Smooth muscle cell (in vitro differentiated cells): Measurements from ENCODE around the gene GAK. TPM values are rescaled to one million over a fixed set of nuclear protein-coding genes. Genes with fewer than 3 reads are reported as not detected.
"Not testable (repeated sequence)": the region's sequence is repeated elsewhere in the genome, so short reads cannot be mapped to it uniquely, and the experiment has no call there.

Source experiments
- DNase-seq: peaks from one replicate; lab custom pipeline; 2025; ENCODE audit not compliant: unreplicated experiment; lab: John Stamatoyannopoulos, UW
- H2AFZ ChIP-seq: fragments of 200-600 bp; sonication (generic); 2 replicates; pipeline ENCODE4 v1.6.0; 2016; ENCODE audit warnings: antibody characterized with exemption, low read depth, mild to moderate bottlenecking
- H3F3A ChIP-seq: fragments of 200-600 bp; sonication (generic); 2 replicates; pipeline ENCODE4 v1.6.0; 2017; ENCODE audit warnings: antibody characterized with exemption, low read depth
- H3K27ac ChIP-seq: fragments of 200-600 bp; sonication (generic); 2 replicates; pipeline ENCODE4 v1.5.1; 2016; ENCODE audit warnings: low read depth, mild to moderate bottlenecking
- H3K27me3 ChIP-seq: fragments of 200-600 bp; sonication (generic); 2 replicates; pipeline ENCODE4 v1.6.1; 2016; ENCODE audit warnings: low read depth, mild to moderate bottlenecking
- H3K36me3 ChIP-seq: fragments of 200-600 bp; sonication (generic); 2 replicates; pipeline ENCODE4 v1.5.1; 2016; ENCODE audit warnings: low read depth
- H3K4me1 ChIP-seq: fragments of 200-600 bp; sonication (generic); 2 replicates; pipeline ENCODE4 v1.5.1; 2016; ENCODE audit warnings: low read depth
- H3K4me2 ChIP-seq: fragments of 200-600 bp; sonication (generic); 2 replicates; pipeline ENCODE4 v1.6.0; 2016; ENCODE audit warnings: mild to moderate bottlenecking
- H3K4me3 ChIP-seq: fragments of 200-600 bp; sonication (generic); 2 replicates; pipeline ENCODE4 v1.5.1; 2016; ENCODE audit warnings: mild to moderate bottlenecking
- H3K79me2 ChIP-seq: fragments of 200-600 bp; sonication (generic); 2 replicates; pipeline ENCODE4 v1.6.0; 2016; ENCODE audit warnings: low read depth, mild to moderate bottlenecking
- H3K9ac ChIP-seq: fragments of 200-600 bp; sonication (generic); 2 replicates; pipeline ENCODE4 v1.6.0; 2016; ENCODE audit warnings: low read depth
- H3K9me3 ChIP-seq: fragments of 200-600 bp; sonication (generic); replicated peaks from 2 replicates; pipeline ENCODE4 v1.5.1; 2016; ENCODE audit warnings: low read depth
- H4K20me1 ChIP-seq: fragments of 200-600 bp; sonication (generic); 2 replicates; pipeline ENCODE4 v1.6.0; 2016; ENCODE audit warnings: low read depth
- WGBS: methylation state at CpG from one replicate; pipeline ENCODE4 v1.1.7; 2016; ENCODE audit warnings: low lambda C conversion rate; 5-methylcytosine and 5-hydroxymethylcytosine counted together
- polyA plus RNA-seq: library from polyadenylated mRNA; unstranded; fragments of >200 nt; fragmentation: Nextera tagmentation; extraction: Ambion mirVana; gene quantifications from 2 replicates; pipeline ENCODE4 v1.2.1, GENCODE V29; 2016
- total RNA-seq: library from RNA; depleted of rRNA; stranded (reverse); fragments of >200 nt; gene quantifications from 2 replicates; pipeline ENCODE4 v1.2.3, GENCODE V29; 2014
- TF ChIP-seq, protein P1 (sequence below): fragments of 200-600 bp; sonication (generic); IDR thresholded peaks from 2 replicates; pipeline ENCODE4 v1.5.1; 2017; ENCODE audit warnings: borderline replicate concordance, mild to moderate bottlenecking, antibody characterized with exemption; ENCODE audit not compliant: insufficient read depth, poor library complexity, severe bottlenecking

Gene GAK
- total and polyA plus RNA-seq, 2 experiments from 2014 or later: 56.2 to 85.4 TPM

- Histone ChIP-seq H3K9me3 (no peaks in the 10 kb centered on the region), H3F3A (no peaks in the 10 kb centered on the region), H2AFZ (no peak overlapping the region), H3K79me2 (peaks cover 76% of the 10 kb centered on the region), H3K27me3 (no peaks in the 10 kb centered on the region), H3K27ac (peak overlapping the region; percentile 88), H3K4me1 (peaks cover 14% of the 10 kb centered on the region), H3K4me3 (peak overlapping the region; percentile 96), H3K9ac (peak overlapping the region; percentile 95), H3K4me2 (peak overlapping the region; percentile 91), H4K20me1 (peaks cover 52% of the 10 kb centered on the region), H3K36me3 (no peaks in the 10 kb centered on the region)
- no peak for DNase-seq
- TF ChIP-seq, protein P1, sequence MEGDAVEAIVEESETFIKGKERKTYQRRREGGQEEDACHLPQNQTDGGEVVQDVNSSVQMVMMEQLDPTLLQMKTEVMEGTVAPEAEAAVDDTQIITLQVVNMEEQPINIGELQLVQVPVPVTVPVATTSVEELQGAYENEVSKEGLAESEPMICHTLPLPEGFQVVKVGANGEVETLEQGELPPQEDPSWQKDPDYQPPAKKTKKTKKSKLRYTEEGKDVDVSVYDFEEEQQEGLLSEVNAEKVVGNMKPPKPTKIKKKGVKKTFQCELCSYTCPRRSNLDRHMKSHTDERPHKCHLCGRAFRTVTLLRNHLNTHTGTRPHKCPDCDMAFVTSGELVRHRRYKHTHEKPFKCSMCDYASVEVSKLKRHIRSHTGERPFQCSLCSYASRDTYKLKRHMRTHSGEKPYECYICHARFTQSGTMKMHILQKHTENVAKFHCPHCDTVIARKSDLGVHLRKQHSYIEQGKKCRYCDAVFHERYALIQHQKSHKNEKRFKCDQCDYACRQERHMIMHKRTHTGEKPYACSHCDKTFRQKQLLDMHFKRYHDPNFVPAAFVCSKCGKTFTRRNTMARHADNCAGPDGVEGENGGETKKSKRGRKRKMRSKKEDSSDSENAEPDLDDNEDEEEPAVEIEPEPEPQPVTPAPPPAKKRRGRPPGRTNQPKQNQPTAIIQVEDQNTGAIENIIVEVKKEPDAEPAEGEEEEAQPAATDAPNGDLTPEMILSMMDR: no peak
- 87% methylated on average over 3 of the region's 3 CpGs for WGBS
Observed at GRCh38 chr4:930028-930551, 2.0 kb downstream of the GAK start.

- Histone ChIP-seq H3K27me3 (no peaks in the 10 kb centered on the region), H3K4me2 (no peak overlapping the region), H3K4me1 (peaks cover 14% of the 10 kb centered on the region), H3K36me3 (no peaks in the 10 kb centered on the region), H2AFZ (no peak overlapping the region), H4K20me1 (peaks cover 60% of the 10 kb centered on the region), H3K9me3 (no peaks in the 10 kb centered on the region), H3F3A (no peaks in the 10 kb centered on the region), H3K79me2 (peaks cover 82% of the 10 kb centered on the region), H3K9ac (no peak overlapping the region), H3K4me3 (no peak overlapping the region), H3K27ac (no peak overlapping the region)
- no peak for DNase-seq
- WGBS: 97% methylated on average over 17 of the region's 17 CpGs
- TF ChIP-seq, protein P1: no peak
Observed at GRCh38 chr4:929096-929765, 2.9 kb downstream of the GAK start.

- H3F3A ChIP-seq, H3K9me3 ChIP-seq, H3K9ac ChIP-seq, H2AFZ ChIP-seq, H3K4me2 ChIP-seq, DNase-seq, H3K36me3 ChIP-seq, H3K27ac ChIP-seq, H3K4me3 ChIP-seq, H3K27me3 ChIP-seq, H3K4me1 ChIP-seq: not testable (repeated sequence)
- 100% methylated on average over 3 of the region's 21 CpGs for WGBS
- Histone ChIP-seq H4K20me1 (peaks cover 77% of the 10 kb centered on the region), H3K79me2 (peaks cover 85% of the 10 kb centered on the region)
Observed at GRCh38 chr4:927566-927965, 4.5 kb downstream of the GAK start.

DNA sequence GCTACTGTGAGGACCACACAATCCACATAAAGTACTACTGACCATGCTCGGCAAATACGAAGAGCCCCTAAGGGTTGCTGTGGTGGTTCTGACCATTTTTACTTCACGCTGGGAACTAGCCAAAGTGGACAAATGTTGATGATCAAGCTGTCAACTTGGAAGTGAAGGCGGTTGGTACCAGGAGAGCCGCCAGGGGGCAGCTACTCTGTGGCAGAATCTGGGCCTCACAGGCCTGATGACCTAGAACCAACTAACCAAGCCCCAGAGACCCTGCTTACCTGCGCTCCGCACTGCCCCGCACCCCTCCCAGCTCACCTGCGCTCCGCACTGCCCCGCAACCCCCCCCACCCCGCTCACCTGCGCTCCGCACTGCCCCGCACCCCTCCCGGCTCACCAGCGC, 5.6 kb downstream of the GAK start:
- peaks cover 90% of the 10 kb centered on the region for H3K79me2 ChIP-seq
- H4K20me1 ChIP-seq: peaks cover 87% of the 10 kb centered on the region
- no peak for DNase-seq
- H2AFZ ChIP-seq: no peak overlapping the region
- no peak overlapping the region for H3K9ac ChIP-seq
- no peaks in the 10 kb centered on the region for H3F3A ChIP-seq
- H3K27ac ChIP-seq: no peak overlapping the region
- H3K36me3 ChIP-seq: no peaks in the 10 kb centered on the region
- 62% methylated on average over 5 of the region's 17 CpGs for WGBS
- TF ChIP-seq, protein P1: peak; percentile 49
- H3K9me3 ChIP-seq: no peaks in the 10 kb centered on the region
- H3K4me3 ChIP-seq: no peak overlapping the region
- no peaks in the 10 kb centered on the region for H3K27me3 ChIP-seq
- H3K4me2 ChIP-seq: no peak overlapping the region
- peaks cover 8% of the 10 kb centered on the region for H3K4me1 ChIP-seq
